Measurements from ENCODE around the gene NAV1. TPM values are rescaled to one million over a fixed set of nuclear protein-coding genes. Genes with fewer than 3 reads are reported as not detected.

Gene NAV1
- total RNA-seq, 1 experiment from 2014 or later = 51.0 TPM

GRCh38 chr1:201530741-201531531 is 8.0 kb upstream of the NAV1 start:
- H3K27me3 Mint-ChIP-seq (ENCODE audit: low read depth) = 0 out of 2 replicates have a peak, but pooled peaks cover under 1% of the 10 kb centered on the region
- peaks cover 23% of the 10 kb centered on the region for H3K4me1 Mint-ChIP-seq
- H3K9me3 Mint-ChIP-seq = no peaks in the 10 kb centered on the region
- ATAC-seq (peak; percentile 96), DNase-seq (ENCODE audit: low spot score) (peak; percentile 90)
- POLR2A ChIA-PET = interaction anchor here (0.7 to 1.3 kb wide), 3 partner anchors 9 to 26 kb away, joined by 3 to 4 read pairs (median 3); no protein-coding TSS in a partner anchor
- H3K27ac Mint-ChIP-seq = 0 out of 2 replicates have a peak overlapping the region, but pooled peaks have one; percentile 50
- no peaks in the 10 kb centered on the region for H3K36me3 Mint-ChIP-seq
- CTCF ChIA-PET = interaction anchor here (0.5 to 8.2 kb wide), 51 partner anchors 9 to 605 kb away, joined by 3 to 87 read pairs (median 4); partner anchors contain the start of genes CSRP1, IPO9, LMOD1 and NAV1
- H3K4me3 Mint-ChIP-seq = no peak overlapping the region
- TF ChIP-seq, protein P1, sequence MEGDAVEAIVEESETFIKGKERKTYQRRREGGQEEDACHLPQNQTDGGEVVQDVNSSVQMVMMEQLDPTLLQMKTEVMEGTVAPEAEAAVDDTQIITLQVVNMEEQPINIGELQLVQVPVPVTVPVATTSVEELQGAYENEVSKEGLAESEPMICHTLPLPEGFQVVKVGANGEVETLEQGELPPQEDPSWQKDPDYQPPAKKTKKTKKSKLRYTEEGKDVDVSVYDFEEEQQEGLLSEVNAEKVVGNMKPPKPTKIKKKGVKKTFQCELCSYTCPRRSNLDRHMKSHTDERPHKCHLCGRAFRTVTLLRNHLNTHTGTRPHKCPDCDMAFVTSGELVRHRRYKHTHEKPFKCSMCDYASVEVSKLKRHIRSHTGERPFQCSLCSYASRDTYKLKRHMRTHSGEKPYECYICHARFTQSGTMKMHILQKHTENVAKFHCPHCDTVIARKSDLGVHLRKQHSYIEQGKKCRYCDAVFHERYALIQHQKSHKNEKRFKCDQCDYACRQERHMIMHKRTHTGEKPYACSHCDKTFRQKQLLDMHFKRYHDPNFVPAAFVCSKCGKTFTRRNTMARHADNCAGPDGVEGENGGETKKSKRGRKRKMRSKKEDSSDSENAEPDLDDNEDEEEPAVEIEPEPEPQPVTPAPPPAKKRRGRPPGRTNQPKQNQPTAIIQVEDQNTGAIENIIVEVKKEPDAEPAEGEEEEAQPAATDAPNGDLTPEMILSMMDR (IDR thresholded peaks at IDR 0.05) = peak; percentile 62
- TF ChIP-seq ETV6 (CRISPR knock-in tag; IDR thresholded peaks at IDR 0.05) = no peak
- no peak for TF ChIP-seq NR2C2 (CRISPR knock-in tag; IDR thresholded peaks at IDR 0.05)
- TF ChIP-seq FOXP1 (CRISPR knock-in tag; IDR thresholded peaks at IDR 0.05; ENCODE audit: borderline replicate concordance) = no peak
- no peak for TF ChIP-seq MXD4 (CRISPR knock-in tag; IDR thresholded peaks at IDR 0.05; ENCODE audit: borderline replicate concordance)
- TF ChIP-seq MYBL2 (CRISPR knock-in tag; IDR thresholded peaks at IDR 0.05) = no peak
- TF ChIP-seq CREM (CRISPR knock-in tag; IDR thresholded peaks at IDR 0.05) = no peak
- TF ChIP-seq, protein P2, sequence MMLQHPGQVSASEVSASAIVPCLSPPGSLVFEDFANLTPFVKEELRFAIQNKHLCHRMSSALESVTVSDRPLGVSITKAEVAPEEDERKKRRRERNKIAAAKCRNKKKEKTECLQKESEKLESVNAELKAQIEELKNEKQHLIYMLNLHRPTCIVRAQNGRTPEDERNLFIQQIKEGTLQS (CRISPR knock-in tag; conservative IDR thresholded peaks at IDR 0.05) = no peak
- TF ChIP-seq ATF2 (CRISPR knock-in tag; IDR thresholded peaks at IDR 0.05; ENCODE audit: borderline replicate concordance, low read depth) = no peak
- no peak for TF ChIP-seq TEAD4 (CRISPR knock-in tag; IDR thresholded peaks at IDR 0.05)
- peak; percentile 45; the same call in 1 of the 2 replicates for TF ChIP-seq MAX (CRISPR knock-in tag; IDR thresholded peaks at IDR 0.05)
- TF ChIP-seq ZBTB21 (CRISPR knock-in tag; IDR thresholded peaks at IDR 0.05; ENCODE audit: borderline replicate concordance) = no peak
- TF ChIP-seq, protein P3, sequence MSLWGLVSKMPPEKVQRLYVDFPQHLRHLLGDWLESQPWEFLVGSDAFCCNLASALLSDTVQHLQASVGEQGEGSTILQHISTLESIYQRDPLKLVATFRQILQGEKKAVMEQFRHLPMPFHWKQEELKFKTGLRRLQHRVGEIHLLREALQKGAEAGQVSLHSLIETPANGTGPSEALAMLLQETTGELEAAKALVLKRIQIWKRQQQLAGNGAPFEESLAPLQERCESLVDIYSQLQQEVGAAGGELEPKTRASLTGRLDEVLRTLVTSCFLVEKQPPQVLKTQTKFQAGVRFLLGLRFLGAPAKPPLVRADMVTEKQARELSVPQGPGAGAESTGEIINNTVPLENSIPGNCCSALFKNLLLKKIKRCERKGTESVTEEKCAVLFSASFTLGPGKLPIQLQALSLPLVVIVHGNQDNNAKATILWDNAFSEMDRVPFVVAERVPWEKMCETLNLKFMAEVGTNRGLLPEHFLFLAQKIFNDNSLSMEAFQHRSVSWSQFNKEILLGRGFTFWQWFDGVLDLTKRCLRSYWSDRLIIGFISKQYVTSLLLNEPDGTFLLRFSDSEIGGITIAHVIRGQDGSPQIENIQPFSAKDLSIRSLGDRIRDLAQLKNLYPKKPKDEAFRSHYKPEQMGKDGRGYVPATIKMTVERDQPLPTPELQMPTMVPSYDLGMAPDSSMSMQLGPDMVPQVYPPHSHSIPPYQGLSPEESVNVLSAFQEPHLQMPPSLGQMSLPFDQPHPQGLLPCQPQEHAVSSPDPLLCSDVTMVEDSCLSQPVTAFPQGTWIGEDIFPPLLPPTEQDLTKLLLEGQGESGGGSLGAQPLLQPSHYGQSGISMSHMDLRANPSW (CRISPR knock-in tag; conservative IDR thresholded peaks at IDR 0.05; ENCODE audit: low read depth) = no peak
- no peak for TF ChIP-seq HMGA2 (CRISPR knock-in tag; IDR thresholded peaks at IDR 0.05)
- TF ChIP-seq NFE2L1 (CRISPR knock-in tag; IDR thresholded peaks at IDR 0.05) = peak; percentile 21; the same call in 1 of the 2 replicates
- TF ChIP-seq, protein P4, sequence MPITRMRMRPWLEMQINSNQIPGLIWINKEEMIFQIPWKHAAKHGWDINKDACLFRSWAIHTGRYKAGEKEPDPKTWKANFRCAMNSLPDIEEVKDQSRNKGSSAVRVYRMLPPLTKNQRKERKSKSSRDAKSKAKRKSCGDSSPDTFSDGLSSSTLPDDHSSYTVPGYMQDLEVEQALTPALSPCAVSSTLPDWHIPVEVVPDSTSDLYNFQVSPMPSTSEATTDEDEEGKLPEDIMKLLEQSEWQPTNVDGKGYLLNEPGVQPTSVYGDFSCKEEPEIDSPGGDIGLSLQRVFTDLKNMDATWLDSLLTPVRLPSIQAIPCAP (CRISPR knock-in tag; IDR thresholded peaks at IDR 0.05) = no peak
- TF ChIP-seq TP53 (CRISPR knock-in tag; IDR thresholded peaks at IDR 0.05) = no peak
- TF ChIP-seq ESRRA (CRISPR knock-in tag; IDR thresholded peaks at IDR 0.05; ENCODE audit: borderline replicate concordance) = no peak
- no peak for TF ChIP-seq AR (CRISPR knock-in tag; IDR thresholded peaks at IDR 0.05)
- TF ChIP-seq, protein P5, sequence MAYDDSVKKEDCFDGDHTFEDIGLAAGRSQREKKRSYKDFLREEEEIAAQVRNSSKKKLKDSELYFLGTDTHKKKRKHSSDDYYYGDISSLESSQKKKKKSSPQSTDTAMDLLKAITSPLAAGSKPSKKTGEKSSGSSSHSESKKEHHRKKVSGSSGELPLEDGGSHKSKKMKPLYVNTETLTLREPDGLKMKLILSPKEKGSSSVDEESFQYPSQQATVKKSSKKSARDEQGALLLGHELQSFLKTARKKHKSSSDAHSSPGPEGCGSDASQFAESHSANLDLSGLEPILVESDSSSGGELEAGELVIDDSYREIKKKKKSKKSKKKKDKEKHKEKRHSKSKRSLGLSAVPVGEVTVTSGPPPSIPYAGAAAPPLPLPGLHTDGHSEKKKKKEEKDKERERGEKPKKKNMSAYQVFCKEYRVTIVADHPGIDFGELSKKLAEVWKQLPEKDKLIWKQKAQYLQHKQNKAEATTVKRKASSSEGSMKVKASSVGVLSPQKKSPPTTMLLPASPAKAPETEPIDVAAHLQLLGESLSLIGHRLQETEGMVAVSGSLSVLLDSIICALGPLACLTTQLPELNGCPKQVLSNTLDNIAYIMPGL (CRISPR knock-in tag; IDR thresholded peaks at IDR 0.05) = no peak
